ENCODE measurements around the gene ATP1A1.

Gene ATP1A1

DNA sequence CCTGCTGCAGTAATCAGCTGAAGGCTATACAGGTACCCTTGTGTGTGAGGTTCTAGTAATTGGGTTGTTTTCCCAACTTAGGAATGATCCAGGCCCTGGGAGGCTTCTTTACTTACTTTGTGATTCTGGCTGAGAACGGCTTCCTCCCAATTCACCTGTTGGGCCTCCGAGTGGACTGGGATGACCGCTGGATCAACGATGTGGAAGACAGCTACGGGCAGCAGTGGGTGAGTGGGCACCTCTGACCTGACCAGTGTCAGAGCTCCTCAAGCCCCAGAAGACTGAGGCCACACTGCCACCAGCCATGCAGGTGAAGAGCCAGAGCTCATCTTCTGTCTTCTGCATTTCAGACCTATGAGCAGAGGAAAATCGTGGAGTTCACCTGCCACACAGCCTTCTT is 27.7 kb downstream of the ATP1A1 start:
- no peak for DNase-seq (ENCODE audit: low read depth, low spot score)
- in situ Hi-C loops (cut with HindIII; ENCODE audit: low sequenced_read_pairs) = no loop called here
- TF ChIP-seq, protein P1, sequence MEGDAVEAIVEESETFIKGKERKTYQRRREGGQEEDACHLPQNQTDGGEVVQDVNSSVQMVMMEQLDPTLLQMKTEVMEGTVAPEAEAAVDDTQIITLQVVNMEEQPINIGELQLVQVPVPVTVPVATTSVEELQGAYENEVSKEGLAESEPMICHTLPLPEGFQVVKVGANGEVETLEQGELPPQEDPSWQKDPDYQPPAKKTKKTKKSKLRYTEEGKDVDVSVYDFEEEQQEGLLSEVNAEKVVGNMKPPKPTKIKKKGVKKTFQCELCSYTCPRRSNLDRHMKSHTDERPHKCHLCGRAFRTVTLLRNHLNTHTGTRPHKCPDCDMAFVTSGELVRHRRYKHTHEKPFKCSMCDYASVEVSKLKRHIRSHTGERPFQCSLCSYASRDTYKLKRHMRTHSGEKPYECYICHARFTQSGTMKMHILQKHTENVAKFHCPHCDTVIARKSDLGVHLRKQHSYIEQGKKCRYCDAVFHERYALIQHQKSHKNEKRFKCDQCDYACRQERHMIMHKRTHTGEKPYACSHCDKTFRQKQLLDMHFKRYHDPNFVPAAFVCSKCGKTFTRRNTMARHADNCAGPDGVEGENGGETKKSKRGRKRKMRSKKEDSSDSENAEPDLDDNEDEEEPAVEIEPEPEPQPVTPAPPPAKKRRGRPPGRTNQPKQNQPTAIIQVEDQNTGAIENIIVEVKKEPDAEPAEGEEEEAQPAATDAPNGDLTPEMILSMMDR (IDR thresholded peaks at IDR 0.05; ENCODE audit: low read depth, low read length) = no peak
- H3K4me3 ChIP-seq (ENCODE audit: low read depth, low read length) = no peak overlapping the region

DNA sequence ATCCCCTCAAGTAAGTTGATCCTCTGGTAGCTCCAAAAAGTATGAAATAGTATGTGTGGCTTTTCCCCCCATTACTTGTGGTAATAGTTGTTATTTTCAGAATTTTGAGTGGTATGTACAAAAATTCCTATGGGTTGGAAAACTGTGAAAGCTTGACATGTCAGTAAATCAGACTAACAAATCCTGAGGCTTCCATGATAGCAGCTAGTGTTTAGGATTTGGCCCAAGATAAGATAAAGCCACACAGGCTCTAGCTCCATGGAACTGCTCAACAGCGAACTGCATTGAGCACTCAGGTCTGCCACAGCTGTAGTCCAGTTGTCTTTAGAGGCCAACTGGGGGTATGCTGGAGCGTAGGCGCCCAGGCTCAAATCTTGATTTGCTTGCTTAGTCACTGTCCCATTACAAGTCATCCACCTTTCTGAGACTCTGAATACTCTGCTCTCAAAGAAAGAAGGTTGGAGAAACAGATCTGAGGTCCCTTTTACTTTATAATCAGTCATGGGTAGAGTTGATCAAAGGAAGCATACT is 28.7 kb downstream of the ATP1A1 start:
- TF ChIP-seq, protein P1 (IDR thresholded peaks at IDR 0.05; ENCODE audit: low read depth, low read length) = no peak
- no peak for DNase-seq (ENCODE audit: low read depth, low spot score)
- in situ Hi-C loops (cut with HindIII; ENCODE audit: low sequenced_read_pairs) = no loop called here
- H3K4me3 ChIP-seq (ENCODE audit: low read depth, low read length) = no peak overlapping the region

DNA sequence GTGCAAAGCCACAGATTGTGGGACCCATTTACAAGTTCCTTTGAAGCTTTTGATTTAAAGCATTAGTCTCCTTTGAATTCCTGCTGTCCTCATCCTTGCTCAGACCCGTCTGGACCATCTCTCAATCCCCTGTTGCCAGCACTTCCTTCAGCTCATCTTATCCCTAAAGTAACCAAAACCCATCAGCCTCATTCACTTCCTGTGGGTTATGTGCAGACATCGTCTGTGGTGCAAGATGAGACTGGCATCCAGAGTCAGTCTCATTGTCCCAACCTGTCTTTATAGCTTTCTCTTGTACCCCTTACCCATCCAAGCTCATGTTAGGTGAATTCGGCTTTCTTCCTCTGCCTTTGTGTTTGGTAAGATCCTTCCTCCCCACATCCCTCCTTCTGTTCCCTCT is 29.3 kb downstream of the ATP1A1 start:
- no peak for DNase-seq (ENCODE audit: low read depth, low spot score)
- in situ Hi-C loops (cut with HindIII; ENCODE audit: low sequenced_read_pairs) = no loop called here
- TF ChIP-seq, protein P1 (IDR thresholded peaks at IDR 0.05; ENCODE audit: low read depth, low read length) = no peak
- H3K4me3 ChIP-seq (ENCODE audit: low read depth, low read length) = no peak overlapping the region

DNA sequence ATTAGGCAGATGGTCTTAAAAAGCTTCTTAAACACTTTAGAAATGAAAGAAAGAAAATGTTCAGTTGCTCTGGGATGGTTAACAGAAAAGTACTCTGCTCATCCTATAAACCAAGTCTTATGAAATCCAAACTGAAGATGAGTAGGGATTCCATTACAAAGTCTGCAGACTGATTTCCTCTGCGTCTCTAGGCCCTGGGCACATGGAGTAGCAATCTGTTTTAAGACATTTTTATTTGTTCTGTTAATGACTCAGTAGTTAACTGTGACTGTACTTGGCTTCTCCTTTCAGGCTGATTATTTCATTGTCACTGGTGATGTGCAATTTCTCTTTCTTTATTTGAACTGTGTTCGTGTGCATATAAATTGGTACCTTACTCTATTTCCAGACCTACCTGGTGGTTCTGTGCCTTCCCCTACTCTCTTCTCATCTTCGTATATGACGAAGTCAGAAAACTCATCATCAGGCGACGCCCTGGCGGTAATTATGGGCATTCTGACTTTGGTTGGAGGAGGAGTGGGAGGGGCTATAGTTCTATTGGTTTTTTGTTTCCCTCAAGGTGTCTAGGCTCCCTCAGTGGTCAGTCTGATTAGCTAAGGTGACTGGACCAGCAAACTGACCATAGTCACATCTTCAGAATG is 30.6 kb downstream of the ATP1A1 start:
- in situ Hi-C loops (cut with HindIII; ENCODE audit: low sequenced_read_pairs) = no loop called here
- no peak overlapping the region for H3K4me3 ChIP-seq (ENCODE audit: low read depth, low read length)
- TF ChIP-seq, protein P1 (IDR thresholded peaks at IDR 0.05; ENCODE audit: low read depth, low read length) = no peak
- DNase-seq (ENCODE audit: low read depth, low spot score) = no peak

DNA sequence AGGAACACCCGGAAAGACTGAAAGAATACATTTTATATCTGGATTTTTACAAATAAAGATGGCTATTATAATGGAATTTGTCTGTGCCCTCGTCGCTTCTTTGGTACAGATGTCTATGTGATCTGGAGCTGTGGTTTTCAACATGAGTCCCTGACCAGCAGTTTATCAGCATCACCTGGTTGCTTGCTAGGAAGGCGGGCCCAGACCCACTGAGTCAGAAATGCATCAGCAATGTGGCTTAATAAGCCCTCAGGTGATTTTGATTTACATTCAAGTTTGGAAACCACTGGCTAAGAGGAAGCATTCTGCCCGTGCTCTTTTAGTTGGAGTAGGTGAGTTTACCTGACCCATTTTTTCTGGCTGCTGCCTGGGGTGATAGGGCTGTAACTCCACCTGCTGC is 31.7 kb downstream of the ATP1A1 start:
- in situ Hi-C loops (cut with HindIII; ENCODE audit: low sequenced_read_pairs) = no loop called here
- TF ChIP-seq, protein P1 (IDR thresholded peaks at IDR 0.05; ENCODE audit: low read depth, low read length) = no peak
- no peak overlapping the region for H3K4me3 ChIP-seq (ENCODE audit: low read depth, low read length)
- no peak for DNase-seq (ENCODE audit: low read depth, low spot score)

DNA sequence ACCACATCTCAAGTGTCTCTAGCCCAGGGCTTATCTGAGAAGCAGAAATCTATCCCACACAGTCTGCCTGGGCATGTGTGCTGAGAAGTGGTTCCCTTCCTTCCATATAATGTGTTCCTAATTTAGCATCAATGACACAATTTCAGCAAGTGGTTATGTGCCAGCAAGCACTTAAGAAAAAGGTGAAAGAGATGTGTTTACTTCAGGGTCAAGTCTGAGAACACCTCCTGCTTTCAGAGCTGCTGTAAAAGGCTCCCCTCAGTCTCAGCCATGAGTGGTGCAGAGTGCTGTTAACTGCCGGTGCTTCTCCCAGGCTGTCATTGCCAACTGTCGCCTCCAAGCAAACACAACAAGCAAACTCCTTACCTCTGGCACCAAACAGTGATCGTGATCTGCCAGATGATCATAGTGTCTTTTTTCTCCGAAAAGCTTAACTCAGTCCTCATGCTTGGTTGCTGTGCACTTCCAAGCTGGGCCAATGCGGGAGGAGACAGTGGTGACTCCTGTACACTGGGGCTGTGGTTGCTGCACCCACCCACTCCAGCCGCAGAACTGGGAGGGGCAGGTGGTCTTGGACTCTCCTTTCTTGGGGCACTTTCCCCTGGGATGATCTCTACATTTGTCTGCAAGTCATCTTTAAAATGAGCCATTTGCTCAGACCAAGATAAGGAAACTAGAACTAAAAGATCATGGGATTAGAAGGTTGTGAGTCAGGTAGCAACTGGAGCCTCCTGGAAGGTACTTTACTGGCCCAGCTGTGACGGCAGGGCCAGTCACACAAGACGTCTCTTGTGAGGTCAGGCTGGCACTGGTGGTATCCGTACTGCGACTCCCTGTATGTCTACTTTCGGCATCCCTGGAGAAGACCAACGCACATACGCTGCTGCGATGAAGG is 32.4 kb downstream of the ATP1A1 start:
- in situ Hi-C loops (cut with HindIII; ENCODE audit: low sequenced_read_pairs) = no loop called here
- no peak for DNase-seq (ENCODE audit: low read depth, low spot score)
- TF ChIP-seq, protein P1 (IDR thresholded peaks at IDR 0.05; ENCODE audit: low read depth, low read length) = no peak
- no peak overlapping the region for H3K4me3 ChIP-seq (ENCODE audit: low read depth, low read length)

Data from astrocyte of the spinal cord (primary cell).